CD14-positive monocyte (primary cell): ENCODE data around the gene ME3. TPM values are rescaled to one million over a fixed set of nuclear protein-coding genes. Genes with fewer than 3 reads are reported as not detected.

Source experiments
- DNase-seq, 3 donors: peaks; one replicate each; pipeline ENCODE4 v3.0.0-alpha.2; 2011 to 2022
- H2AFZ ChIP-seq: 2 replicates; pipeline ENCODE4 v1.6.0; 2012; ENCODE audit warnings: mild to moderate bottlenecking, low read depth, low read length, inconsistent platforms; ENCODE audit not compliant: insufficient read depth, poor library complexity, severe bottlenecking
- H3K27ac ChIP-seq, 2 donors: 1 replicate in 1 of 2; 2 replicates in 1 of 2; pipeline ENCODE4 v1.5.1; 2012 to 2013; ENCODE audit warnings: low read length in 2 of 2, control low read depth in 1 of 2, inconsistent platforms in 1 of 2, low read depth in 1 of 2, mild to moderate bottlenecking in 1 of 2
- H3K27me3 ChIP-seq, 2 donors: one replicate each; pipeline versions ENCODE4 v1.6.0 to v1.6.1; 2011 to 2013; ENCODE audit warnings: low read length in 2 of 2; ENCODE audit not compliant: control insufficient read depth in 2 of 2, insufficient read depth in 2 of 2
- H3K36me3 ChIP-seq, 2 donors: replicated peaks in 1 of 2; 1 replicate in 1 of 2; 2 replicates in 1 of 2; pipeline versions ENCODE4 v1.5.1 to v1.6.1; 2012 to 2013; ENCODE audit warnings: low read length in 2 of 2, control low read depth in 1 of 2, inconsistent platforms in 1 of 2, mild to moderate bottlenecking in 1 of 2; ENCODE audit not compliant: insufficient read depth in 2 of 2, control insufficient read depth in 1 of 2
- H3K4me1 ChIP-seq, 2 donors: 1 replicate in 1 of 2; 2 replicates in 1 of 2; pipeline versions ENCODE4 v1.5.1 to v1.6.1; 2012 to 2013; ENCODE audit warnings: low read length in 2 of 2, control low read depth in 1 of 2, inconsistent platforms in 1 of 2, mild to moderate bottlenecking in 1 of 2, moderate library complexity in 1 of 2; ENCODE audit not compliant: insufficient read depth in 2 of 2, control insufficient read depth in 1 of 2
- H3K4me2 ChIP-seq: replicated peaks from 2 replicates; pipeline ENCODE3; 2012; ENCODE audit warnings: low read length, moderate library complexity, mild to moderate bottlenecking; ENCODE audit not compliant: poor library complexity, severe bottlenecking; ENCODE audit errors: extremely low read depth
- H3K4me3 ChIP-seq, 3 experiments: fragments of 200-600 bp in 1 of 3; sonication (generic) in 1 of 3; replicated peaks in 1 of 3; 1 replicate in 2 of 3; 2 replicates in 1 of 3; pipeline ENCODE4 v1.5.1; 2011 to 2013; ENCODE audit warnings: low read length in 3 of 3, mild to moderate bottlenecking in 3 of 3, control low read depth in 2 of 3, low read depth in 2 of 3, inconsistent platforms in 1 of 3, moderate library complexity in 1 of 3
- H3K79me2 ChIP-seq: 2 replicates; pipeline ENCODE4 v1.6.0; 2012; ENCODE audit warnings: mild to moderate bottlenecking, control low read depth, inconsistent platforms, low read length, moderate library complexity; ENCODE audit not compliant: insufficient read depth
- H3K9ac ChIP-seq: 2 replicates; pipeline ENCODE4 v1.6.0; 2017; ENCODE audit warnings: low read length, mild to moderate bottlenecking; ENCODE audit not compliant: insufficient read depth, poor library complexity, severe bottlenecking
- H3K9me3 ChIP-seq, 2 donors: replicated peaks in 1 of 2; 1 replicate in 1 of 2; 2 replicates in 1 of 2; pipeline versions ENCODE4 v1.5.1 to v1.6.1; 2012 to 2013; ENCODE audit warnings: low read length in 2 of 2, control low read depth in 1 of 2; ENCODE audit not compliant: control insufficient read depth in 1 of 2, insufficient read depth in 1 of 2
- H4K20me1 ChIP-seq: 2 replicates; pipeline ENCODE4 v1.6.0; 2012; ENCODE audit warnings: mild to moderate bottlenecking, low read length, control low read depth, moderate library complexity; ENCODE audit not compliant: insufficient read depth
- H3K27ac Mint-ChIP-seq, 7 donors: one replicate each; pipeline ENCODE4 v1.8.0; 2020; ENCODE audit warnings: mild to moderate bottlenecking in 7 of 7, mixed read lengths in 7 of 7, moderate library complexity in 6 of 7, inconsistent platforms in 2 of 7
- H3K27me3 Mint-ChIP-seq, 3 donors: one replicate each; pipeline ENCODE4 v1.8.0; 2021 to 2022; ENCODE audit warnings: low read depth in 3 of 3, mild to moderate bottlenecking in 3 of 3, mixed read lengths in 3 of 3, moderate library complexity in 3 of 3, inconsistent platforms in 1 of 3
- H3K36me3 Mint-ChIP-seq, 2 donors: one replicate each; pipeline ENCODE4 v1.8.0; 2020; ENCODE audit warnings: mixed read lengths in 2 of 2, inconsistent platforms in 1 of 2, mild to moderate bottlenecking in 1 of 2
- H3K4me1 Mint-ChIP-seq: one replicate; pipeline ENCODE4 v1.8.0; 2020; ENCODE audit warnings: mild to moderate bottlenecking, mixed read lengths
- H3K4me3 Mint-ChIP-seq, 2 donors: one replicate each; pipeline ENCODE4 v1.8.0; 2020; ENCODE audit warnings: mild to moderate bottlenecking in 2 of 2, mixed read lengths in 2 of 2, moderate library complexity in 1 of 2
- H3K9me3 Mint-ChIP-seq, 7 donors: one replicate each; pipeline ENCODE4 v1.8.0; 2020 to 2022; ENCODE audit warnings: mixed read lengths in 7 of 7, mild to moderate bottlenecking in 6 of 7, moderate library complexity in 6 of 7, inconsistent platforms in 2 of 7
- CTCF ChIP-seq: fragments of 200-600 bp; IDR thresholded peaks from one replicate; pipeline ENCODE4 v1.8.0; 2022; ENCODE audit warnings: antibody characterized with exemption, mild to moderate bottlenecking
- WGBS: methylation state at CpG from one replicate; pipeline ENCODE4 v1.1.5; 2013; ENCODE audit warnings: missing lambda C conversion rate; ENCODE audit not compliant: insufficient coverage; 5-methylcytosine and 5-hydroxymethylcytosine counted together
- intact Hi-C, 2 donors: fragments of 100-400 bp; cut with micrococcal nuclease; formaldehyde crosslinking; loops; one replicate each; pipeline versions ENCODE4 v1.15.0 to v1.15.1; 2023
- polyA plus RNA-seq, 3 donors: library from polyadenylated mRNA; depleted of rRNA in 1 of 3; unstranded in 2 of 3; stranded (reverse) in 1 of 3; fragments of 300-500 nt in 2 of 3; fragments of >200 nt in 1 of 3; fragmentation: Illumina TruSeq in 2 of 3; gene quantifications; 1 replicate in 2 of 3; 2 replicates in 1 of 3; pipeline ENCODE4 v1.2.3, GENCODE V29; 2012 to 2021

ME3 gene
- polyA plus RNA-seq, 3 donors: 0.31 to 3.0 (median 0.42) TPM

GRCh38 chr11:86403458-86403857 is 269.0 kb downstream of the ME3 start:
- Mint-ChIP-seq H3K27ac (no peak overlapping the region), H3K9me3 (peaks cover 0 to 4% (median 0%) of the 10 kb centered on the region in 7 donors), H3K4me1 (peaks cover 3% of the 10 kb centered on the region), H3K4me3 (no peak overlapping the region), H3K27me3 (no peaks in the 10 kb centered on the region), H3K36me3 (no peaks in the 10 kb centered on the region)
- no peaks in the 10 kb centered on the region for H3K4me1 ChIP-seq
- H4K20me1 ChIP-seq: no peaks in the 10 kb centered on the region
- no peak overlapping the region for H3K4me3 ChIP-seq
- no peak for DNase-seq
- no peak overlapping the region for H3K9ac ChIP-seq
- no peaks in the 10 kb centered on the region for H3K27me3 ChIP-seq
- H3K79me2 ChIP-seq: no peaks in the 10 kb centered on the region
- TF ChIP-seq CTCF: no peak
- WGBS: no CpG with 5 or more reads among the region's 1 CpG
- intact Hi-C loops: no loop called here
- H3K36me3 ChIP-seq: no peaks in the 10 kb centered on the region
- no peak overlapping the region for H2AFZ ChIP-seq
- no peaks in the 10 kb centered on the region for H3K9me3 ChIP-seq
- H3K4me2 ChIP-seq: no peak overlapping the region
- no peak overlapping the region for H3K27ac ChIP-seq

- 100% methylated on average over 2 of the region's 3 CpGs for WGBS
- Histone ChIP-seq H4K20me1 (no peaks in the 10 kb centered on the region), H2AFZ (no peak overlapping the region), H3K4me3 (no peak overlapping the region), H3K27ac (no peak overlapping the region), H3K79me2 (no peaks in the 10 kb centered on the region), H3K4me1 (no peaks in the 10 kb centered on the region), H3K27me3 (no peaks in the 10 kb centered on the region), H3K36me3 (no peaks in the 10 kb centered on the region), H3K4me2 (no peak overlapping the region), H3K9me3 (no peaks in the 10 kb centered on the region), H3K9ac (no peak overlapping the region)
- DNase-seq: no peak
- Mint-ChIP-seq H3K36me3 (no peaks in the 10 kb centered on the region), H3K27me3 (no peaks in the 10 kb centered on the region), H3K4me3 (no peak overlapping the region), H3K27ac (no peak overlapping the region), H3K4me1 (no peaks in the 10 kb centered on the region), H3K9me3 (peaks cover 0 to 4% (median 0%) of the 10 kb centered on the region in 7 donors)
- intact Hi-C loops: no loop called here
- TF ChIP-seq CTCF: no peak
Measured at GRCh38 chr11:86398106-86398505, 274.3 kb downstream of the ME3 start.
